Gastroesophageal sphincter (tissue), 4 donors: ENCODE measurements around the gene NDUFAF5. TPM values are rescaled to one million over a fixed set of nuclear protein-coding genes. Genes with fewer than 3 reads are reported as not detected.
"Not testable (repeated sequence)": the region's sequence is repeated elsewhere in the genome, so short reads cannot be mapped to it uniquely, and the experiment has no call there.

Experiments used
- ATAC-seq: fragments of 150-250 bp; one replicate; pipeline ENCODE4 v1.9.1; 2016; ENCODE audit warnings: mild to moderate bottlenecking, moderate library complexity
- H3K27ac ChIP-seq, 4 donors: fragments of 200-600 bp; sonication (generic) in 3 of 4; 1 replicate in 3 of 4; 2 replicates in 1 of 4; pipeline ENCODE4 v1.5.1; 2016 to 2019
- H3K27me3 ChIP-seq: fragments of 200-600 bp; sonication (generic); one replicate; pipeline ENCODE4 v1.5.1; 2019
- H3K36me3 ChIP-seq, 2 donors: fragments of 200-600 bp; sonication (generic); one replicate each; pipeline ENCODE4 v1.5.1; 2019; ENCODE audit warnings: control low read depth in 1 of 2
- H3K4me1 ChIP-seq, 3 donors: fragments of 200-600 bp; sonication (generic); 1 replicate in 2 of 3; 2 replicates in 1 of 3; pipeline ENCODE4 v1.5.1; 2016 to 2019; ENCODE audit warnings: control low read depth in 2 of 3
- H3K4me3 ChIP-seq, 2 donors: fragments of 200-600 bp; sonication (generic); one replicate each; pipeline ENCODE4 v1.5.1; 2019; ENCODE audit warnings: mild to moderate bottlenecking in 1 of 2, moderate library complexity in 1 of 2
- H3K9me3 ChIP-seq, 3 donors: fragments of 200-600 bp; sonication (generic); one replicate each; pipeline ENCODE4 v1.5.1; 2017 to 2019; ENCODE audit warnings: control low read depth in 2 of 3
- EP300 ChIP-seq: sonication (generic); formaldehyde crosslinking; IDR thresholded peaks from one replicate; pipeline ENCODE4 v1.6.1; 2017; ENCODE audit warnings: antibody characterized with exemption, mild to moderate bottlenecking
- POLR2A ChIP-seq, 2 donors: fragments of 450-650 bp; IDR thresholded peaks; one replicate each; pipeline ENCODE4 v1.6.1; 2017; ENCODE audit warnings: antibody characterized with exemption in 2 of 2, mild to moderate bottlenecking in 2 of 2, moderate library complexity in 1 of 2
- POLR2AphosphoS5 ChIP-seq: sonication (generic); formaldehyde crosslinking; IDR thresholded peaks from one replicate; pipeline ENCODE4 v1.6.1; 2017; ENCODE audit warnings: antibody characterized with exemption
- WGBS, 2 donors: methylation state at CpG; one replicate each; pipeline ENCODE4 v1.1.5; 2018; ENCODE audit warnings: low coverage in 1 of 2; 5-methylcytosine and 5-hydroxymethylcytosine counted together
- total RNA-seq, 4 donors: library from RNA; depleted of rRNA; stranded (reverse); fragments of >200 nt; gene quantifications; one replicate each; pipeline ENCODE4 v1.1.0, GENCODE V29; 2016
- TF ChIP-seq, protein P1 (sequence below), 4 experiments: fragments of 200-600 bp in 2 of 4; fragments of 450-650 bp in 2 of 4; sonication (generic) in 1 of 4; IDR thresholded peaks; one replicate each; pipeline ENCODE4 v1.5.1; 2017 to 2019; ENCODE audit warnings: antibody characterized with exemption in 4 of 4, mild to moderate bottlenecking in 2 of 4, moderate library complexity in 2 of 4

The NDUFAF5 gene, protein sequence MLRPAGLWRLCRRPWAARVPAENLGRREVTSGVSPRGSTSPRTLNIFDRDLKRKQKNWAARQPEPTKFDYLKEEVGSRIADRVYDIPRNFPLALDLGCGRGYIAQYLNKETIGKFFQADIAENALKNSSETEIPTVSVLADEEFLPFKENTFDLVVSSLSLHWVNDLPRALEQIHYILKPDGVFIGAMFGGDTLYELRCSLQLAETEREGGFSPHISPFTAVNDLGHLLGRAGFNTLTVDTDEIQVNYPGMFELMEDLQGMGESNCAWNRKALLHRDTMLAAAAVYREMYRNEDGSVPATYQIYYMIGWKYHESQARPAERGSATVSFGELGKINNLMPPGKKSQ
- total RNA-seq: 10 to 100 TPM; 11.3 to 38.8 (median 13.8) TPM

DNA sequence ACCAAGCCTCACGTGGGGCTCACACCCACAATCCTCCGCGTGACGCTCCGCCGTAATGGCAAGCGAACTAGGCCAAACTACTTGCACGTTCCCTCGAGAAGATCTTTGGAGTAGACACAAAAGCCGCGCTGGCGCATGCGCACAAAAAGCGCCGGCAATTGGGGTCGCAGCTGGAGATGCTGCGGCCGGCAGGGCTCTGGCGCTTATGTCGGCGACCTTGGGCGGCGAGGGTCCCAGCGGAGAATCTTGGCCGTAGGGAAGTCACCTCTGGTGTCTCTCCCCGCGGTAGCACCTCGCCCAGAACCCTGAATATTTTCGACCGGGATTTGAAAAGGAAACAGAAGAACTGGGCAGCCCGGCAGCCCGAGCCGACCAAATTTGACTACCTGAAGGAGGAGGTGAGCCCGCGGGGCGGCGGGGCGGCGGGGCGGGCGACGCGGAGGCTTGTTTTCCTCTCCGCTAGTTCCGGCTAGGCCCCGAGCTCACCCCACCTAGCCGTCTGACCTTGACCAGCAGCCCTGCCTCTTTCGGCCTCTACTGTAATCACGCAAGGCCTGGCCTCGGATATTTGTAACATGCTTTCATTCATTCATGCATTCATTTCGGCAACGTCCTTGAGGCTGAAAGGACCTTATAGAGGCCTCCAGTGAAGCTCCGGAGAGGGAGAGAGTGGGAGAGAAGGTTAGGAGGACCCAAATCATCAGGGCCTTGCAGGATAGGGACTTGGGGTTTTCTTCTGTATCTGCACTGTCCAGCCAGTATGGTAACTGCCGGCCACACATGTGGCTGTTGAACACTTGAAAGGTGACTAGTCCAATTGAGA is at the start of gene NDUFAF5, which contains the start of gene ESF1:
Gene NDUFAF5, plus strand, starts transcription at position 136 of the 823 bp plus-strand sequence. Its CDS starts 41 bp downstream, at position 177.
Gene ESF1, minus strand, starts transcription at position 27 of the 823 bp plus-strand sequence. CDS start 1,779 bp downstream, outside the sequence.
- no peaks in the 10 kb centered on the region for H3K27me3 ChIP-seq
- H3K36me3 ChIP-seq: peaks cover 0 to 41% of the 10 kb centered on the region in 2 donors
- peak within 1 kb of the TSS; percentile 82 to 91 (median 88) for H3K27ac ChIP-seq
- no peaks in the 10 kb centered on the region for H3K9me3 ChIP-seq
- peak; percentile 94 for ATAC-seq
- peak within 1 kb of the TSS; percentile 68 to 96 for H3K4me3 ChIP-seq
- TF ChIP-seq, protein P1, sequence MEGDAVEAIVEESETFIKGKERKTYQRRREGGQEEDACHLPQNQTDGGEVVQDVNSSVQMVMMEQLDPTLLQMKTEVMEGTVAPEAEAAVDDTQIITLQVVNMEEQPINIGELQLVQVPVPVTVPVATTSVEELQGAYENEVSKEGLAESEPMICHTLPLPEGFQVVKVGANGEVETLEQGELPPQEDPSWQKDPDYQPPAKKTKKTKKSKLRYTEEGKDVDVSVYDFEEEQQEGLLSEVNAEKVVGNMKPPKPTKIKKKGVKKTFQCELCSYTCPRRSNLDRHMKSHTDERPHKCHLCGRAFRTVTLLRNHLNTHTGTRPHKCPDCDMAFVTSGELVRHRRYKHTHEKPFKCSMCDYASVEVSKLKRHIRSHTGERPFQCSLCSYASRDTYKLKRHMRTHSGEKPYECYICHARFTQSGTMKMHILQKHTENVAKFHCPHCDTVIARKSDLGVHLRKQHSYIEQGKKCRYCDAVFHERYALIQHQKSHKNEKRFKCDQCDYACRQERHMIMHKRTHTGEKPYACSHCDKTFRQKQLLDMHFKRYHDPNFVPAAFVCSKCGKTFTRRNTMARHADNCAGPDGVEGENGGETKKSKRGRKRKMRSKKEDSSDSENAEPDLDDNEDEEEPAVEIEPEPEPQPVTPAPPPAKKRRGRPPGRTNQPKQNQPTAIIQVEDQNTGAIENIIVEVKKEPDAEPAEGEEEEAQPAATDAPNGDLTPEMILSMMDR (IDR thresholded peaks at IDR 0.05): no peak
- TF ChIP-seq EP300: no peak
- peak; percentile 34 to 53 for TF ChIP-seq POLR2A (IDR thresholded peaks at IDR 0.05)
- TF ChIP-seq POLR2AphosphoS5: peak; percentile 92
- 0 to 1% methylated on average over 3 to 39 of the region's 54 CpGs for WGBS, 2 donors
- H3K4me1 ChIP-seq: peaks cover 4 to 49% (median 7%) of the 10 kb centered on the region in 3 donors

DNA sequence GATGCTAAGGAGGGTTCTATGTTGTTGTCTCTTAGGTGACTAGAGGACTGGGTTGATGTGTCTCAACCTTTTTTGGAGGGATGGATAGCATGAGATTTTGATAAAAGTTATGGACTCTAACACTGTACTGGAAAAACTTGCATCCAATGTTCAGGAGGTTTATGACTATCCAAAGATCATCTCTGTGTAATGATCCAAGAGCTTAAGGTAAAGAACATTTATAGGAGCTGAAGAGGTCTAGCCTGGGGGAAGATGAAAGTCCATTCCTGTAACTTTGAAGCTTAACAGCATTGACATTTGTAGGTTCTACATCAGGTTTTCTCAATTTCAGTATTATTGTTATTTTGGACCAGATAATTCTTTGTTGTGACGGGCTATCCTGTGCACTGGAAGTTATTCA is 49.0 kb upstream of the NDUFAF5 start:
- Histone ChIP-seq H3K27me3 (no peaks in the 10 kb centered on the region), H3K4me3 (no peak overlapping the region), H3K36me3 (peaks cover 0 to 35% of the 10 kb centered on the region in 2 donors), H3K9me3 (peaks cover 0 to 6% (median 0%) of the 10 kb centered on the region in 3 donors), H3K27ac (peak overlapping the region; percentile 74 to 97 (median 80)), H3K4me1 (peaks cover 14 to 41% (median 18%) of the 10 kb centered on the region in 3 donors)
- no peak for ATAC-seq
- TF ChIP-seq POLR2A (IDR thresholded peaks at IDR 0.05): no peak
- no peak for TF ChIP-seq POLR2AphosphoS5
- TF ChIP-seq, protein P1 (IDR thresholded peaks at IDR 0.05): no peak
- TF ChIP-seq EP300: no peak
- 100% methylated on average over 1 of the region's 1 CpG for WGBS, 2 donors

DNA sequence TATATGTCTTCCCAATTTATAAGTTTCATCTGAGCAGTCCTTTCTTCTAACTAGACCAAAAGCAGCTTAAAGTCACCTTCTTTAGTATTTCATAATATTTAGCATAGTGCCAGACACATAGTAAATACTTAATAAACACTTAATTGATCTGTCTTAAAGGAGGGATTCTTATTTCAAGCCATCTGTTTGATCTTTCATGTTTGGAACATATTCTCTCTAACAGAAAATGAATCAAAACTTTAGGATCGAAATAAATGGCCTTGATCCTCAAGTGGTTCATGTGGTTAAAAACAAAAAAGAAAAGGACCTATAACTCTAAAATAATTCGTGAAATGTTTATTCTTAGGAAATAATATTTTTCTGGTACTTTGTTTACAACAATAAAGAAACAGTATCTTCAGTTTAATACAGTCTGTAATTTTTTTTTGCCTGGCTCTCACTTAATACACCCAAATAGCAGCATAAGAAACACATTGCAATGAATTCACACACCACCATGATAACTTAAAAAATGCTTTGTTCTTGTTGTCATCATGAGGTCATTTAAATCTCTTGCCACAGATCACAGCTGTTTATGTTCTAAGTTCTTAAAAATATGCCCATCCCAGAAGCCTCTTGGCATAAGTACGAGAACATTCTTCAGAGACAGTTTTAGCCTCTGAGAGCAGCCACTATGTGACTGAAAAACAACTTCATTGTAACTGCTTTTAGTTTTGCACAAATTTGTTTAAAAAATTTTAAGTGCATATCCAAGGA is 48.2 kb upstream of the NDUFAF5 start:
- TF ChIP-seq POLR2AphosphoS5 (peak; percentile 96), EP300 (no peak)
- Histone ChIP-seq H3K27me3 (no peaks in the 10 kb centered on the region), H3K4me1 (peaks cover 14 to 41% (median 18%) of the 10 kb centered on the region in 3 donors), H3K27ac (peak overlapping the region; percentile 74 to 97 (median 80)), H3K9me3 (peaks cover 0 to 12% (median 0%) of the 10 kb centered on the region in 3 donors), H3K4me3 (no peak overlapping the region), H3K36me3 (peaks cover 0 to 36% of the 10 kb centered on the region in 2 donors)
- ATAC-seq: peak; percentile 90
- 22 to 23% methylated on average over 3 of the region's 3 CpGs for WGBS, 2 donors

DNA sequence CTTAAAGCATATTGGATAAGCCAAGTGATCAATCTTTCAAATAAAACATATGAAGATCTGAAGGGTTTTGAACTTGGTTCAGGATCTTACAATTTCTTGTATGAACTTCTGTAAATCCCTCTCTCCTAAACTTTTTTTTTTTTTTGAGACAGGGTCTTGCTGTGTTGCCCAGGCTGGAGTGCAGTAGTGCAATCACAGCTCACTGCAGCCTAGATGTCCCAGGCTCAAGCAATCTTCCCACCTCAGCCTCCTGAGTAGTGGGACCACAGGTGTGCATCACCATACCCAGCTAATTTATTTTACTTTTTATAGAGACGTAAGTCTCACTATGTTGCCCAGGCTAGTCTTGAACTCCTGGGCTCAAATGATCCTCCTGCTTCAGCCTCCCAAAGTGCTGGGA is 46.6 kb upstream of the NDUFAF5 start:
- ATAC-seq, H3K4me3 ChIP-seq, H3K27me3 ChIP-seq: not testable (repeated sequence)
- H3K9me3 ChIP-seq: peaks cover 0 to 12% (median 0%) of the 10 kb centered on the region in 3 donors
- 93 to 100% methylated on average over 1 of the region's 1 CpG for WGBS, 2 donors
- peaks cover 14 to 41% (median 18%) of the 10 kb centered on the region in 3 donors for H3K4me1 ChIP-seq
- peaks cover 0 to 28% of the 10 kb centered on the region in 2 donors for H3K36me3 ChIP-seq
- peak overlapping the region; percentile 68 to 83 (median 76) for H3K27ac ChIP-seq

DNA sequence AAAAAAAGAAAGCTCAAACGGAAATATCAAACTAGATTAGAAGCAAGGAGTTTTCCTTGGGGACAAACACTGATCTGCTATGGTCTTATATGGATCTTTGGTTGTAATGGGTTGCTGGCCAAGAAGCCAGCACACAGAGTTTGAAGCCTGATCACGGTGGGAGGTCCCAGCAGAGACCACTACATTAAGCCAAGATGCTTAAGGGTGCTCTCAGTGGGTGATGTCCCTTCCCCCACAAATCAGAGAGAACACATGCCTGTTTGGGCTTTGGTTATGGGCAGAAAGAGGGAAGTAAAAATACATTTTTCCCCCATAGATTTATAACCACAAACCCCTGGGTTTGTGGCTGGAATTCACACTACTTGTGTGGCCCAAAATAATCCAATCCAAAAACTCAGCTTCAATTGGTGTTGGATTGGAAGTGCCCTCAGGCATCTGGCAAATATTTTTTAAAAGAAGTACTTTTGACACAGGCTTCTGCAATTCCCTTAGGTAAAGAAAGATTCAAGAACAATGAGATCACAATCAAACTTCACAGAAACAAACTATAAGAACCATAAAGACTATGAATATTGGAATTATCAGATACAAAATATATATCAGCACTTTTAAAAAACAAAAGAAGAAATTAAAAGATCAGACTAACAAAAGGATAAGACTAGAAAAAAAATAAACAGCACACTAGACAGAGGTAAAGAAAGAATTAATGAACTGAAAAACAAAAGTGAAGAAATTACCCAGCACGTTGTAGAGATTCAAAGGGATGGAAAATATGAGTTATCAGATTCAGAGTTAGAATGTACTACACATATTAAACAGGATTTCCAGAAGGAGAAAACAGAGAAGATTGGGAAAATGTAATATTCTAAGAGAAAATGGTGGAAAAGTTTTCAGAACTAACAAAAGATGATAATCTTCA is 44.8 kb upstream of the NDUFAF5 start:
- TF ChIP-seq EP300 (no peak), POLR2AphosphoS5 (no peak), POLR2A (IDR thresholded peaks at IDR 0.05) (no peak)
- TF ChIP-seq, protein P1 (IDR thresholded peaks at IDR 0.05): no peak
- Histone ChIP-seq H3K4me3 (no peak overlapping the region), H3K4me1 (peaks cover 14 to 41% (median 18%) of the 10 kb centered on the region in 3 donors), H3K27me3 (no peaks in the 10 kb centered on the region), H3K36me3 (peaks cover 0 to 19% of the 10 kb centered on the region in 2 donors), H3K27ac (peak overlapping the region in 3 of 4 donors; percentile 29 to 83 (median 46)), H3K9me3 (peaks cover 0 to 12% (median 0%) of the 10 kb centered on the region in 3 donors)
- ATAC-seq: no peak
- 81 to 85% methylated on average over 2 to 3 of the region's 3 CpGs for WGBS, 2 donors
